ENCODE results near the gene SEMA3E. TPM values are rescaled to one million over a fixed set of nuclear protein-coding genes. Genes with fewer than 3 reads are reported as not detected.

The SEMA3E gene
- total and polyA plus RNA-seq, 9 of the 15 experiments (the other 6 are each of a cell fraction or from before 2014, with no cell fraction given) = 0.01 to 1.4 (median 0.14) TPM; not detected in 2

DNA sequence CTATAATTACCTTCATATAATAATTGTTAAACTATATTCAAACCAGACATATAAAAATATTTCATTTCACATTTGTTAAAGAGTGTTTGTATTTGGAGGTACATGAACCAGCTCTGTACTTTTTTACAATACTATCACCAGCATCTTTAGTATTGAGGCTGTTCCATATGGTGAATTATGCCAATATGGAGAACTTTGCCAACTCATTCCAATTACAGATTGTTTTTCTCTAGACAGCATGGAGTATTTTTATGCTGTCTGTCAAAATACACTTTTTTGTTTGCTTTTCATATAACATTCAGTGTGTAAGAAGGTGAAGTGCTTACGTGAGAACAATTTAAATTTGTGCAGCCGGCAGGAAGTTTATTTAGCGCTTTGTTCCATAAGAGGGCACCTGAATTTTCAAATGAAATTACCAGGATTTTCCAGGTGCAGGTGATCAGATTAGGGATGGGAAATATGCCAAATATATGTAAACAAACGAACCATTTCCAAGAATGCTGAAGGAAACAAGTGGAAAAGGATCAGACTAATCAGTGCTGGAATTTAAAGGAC is 54.9 kb downstream of the SEMA3E start:
- no peak for FAIRE-seq
- no TSS peak for BruUV-seq (replicated peaks)
- Histone ChIP-seq H3K27ac (ENCODE audit: extremely low read depth, low read depth, low read length) (no peak overlapping the region), H3K9ac (ENCODE audit: insufficient read depth in 1 of 2, low read depth in 2 of 2, low read length in 2 of 2) (no peak overlapping the region), H4K20me1 (replicated peaks; ENCODE audit: control insufficient read depth, insufficient read depth, low read length) (no peaks in the 10 kb centered on the region), H2AFZ (ENCODE audit: low read depth, low read length) (no peak overlapping the region), H3K79me2 (ENCODE audit: control insufficient read depth, insufficient read depth, low read length) (no peaks in the 10 kb centered on the region), H3K9me1 (ENCODE audit: control insufficient read depth, insufficient read depth, low read length) (no peaks in the 10 kb centered on the region), H3K27me3 (ENCODE audit: control insufficient read depth in 2 of 2, insufficient read depth in 2 of 2, low read length in 2 of 2) (no peaks in the 10 kb centered on the region), H3K36me3 (ENCODE audit: control insufficient read depth, insufficient read depth, low read length) (no peaks in the 10 kb centered on the region), H3K4me1 (replicated peaks in 1 of 2; ENCODE audit: control insufficient read depth in 2 of 2, insufficient read depth in 2 of 2, low read length in 2 of 2) (no peaks in the 10 kb centered on the region), H3K4me2 (ENCODE audit: insufficient read depth, low read length) (no peak overlapping the region), H3K9me3 (replicated peaks; ENCODE audit: control insufficient read depth, insufficient read depth, low read depth, low read length) (no peaks in the 10 kb centered on the region), H3K4me3 (no peak overlapping the region)
- in situ Hi-C loops (cut with MboI) = no loop called here
- no peak for ATAC-seq
- intact Hi-C loops (cut with micrococcal nuclease) = no loop called here
- ChIA-PET POLR2A (no interaction called here), CTCF (ENCODE audit: low intra/inter-chr PET ratio) (no interaction called here)
- DNase-seq (ENCODE audit: extremely low read depth in 1 of 4, low spot score in 3 of 4) = no peak
- no peak for TF ChIP-seq MTA3 (IDR thresholded peaks at IDR 0.05; ENCODE audit: borderline replicate concordance)
- no peak for TF ChIP-seq FOXJ3 (CRISPR knock-in tag; IDR thresholded peaks at IDR 0.05)
- TF ChIP-seq MTF1 (CRISPR knock-in tag; IDR thresholded peaks at IDR 0.05; ENCODE audit: borderline replicate concordance) = no peak
- TF ChIP-seq, protein P1, sequence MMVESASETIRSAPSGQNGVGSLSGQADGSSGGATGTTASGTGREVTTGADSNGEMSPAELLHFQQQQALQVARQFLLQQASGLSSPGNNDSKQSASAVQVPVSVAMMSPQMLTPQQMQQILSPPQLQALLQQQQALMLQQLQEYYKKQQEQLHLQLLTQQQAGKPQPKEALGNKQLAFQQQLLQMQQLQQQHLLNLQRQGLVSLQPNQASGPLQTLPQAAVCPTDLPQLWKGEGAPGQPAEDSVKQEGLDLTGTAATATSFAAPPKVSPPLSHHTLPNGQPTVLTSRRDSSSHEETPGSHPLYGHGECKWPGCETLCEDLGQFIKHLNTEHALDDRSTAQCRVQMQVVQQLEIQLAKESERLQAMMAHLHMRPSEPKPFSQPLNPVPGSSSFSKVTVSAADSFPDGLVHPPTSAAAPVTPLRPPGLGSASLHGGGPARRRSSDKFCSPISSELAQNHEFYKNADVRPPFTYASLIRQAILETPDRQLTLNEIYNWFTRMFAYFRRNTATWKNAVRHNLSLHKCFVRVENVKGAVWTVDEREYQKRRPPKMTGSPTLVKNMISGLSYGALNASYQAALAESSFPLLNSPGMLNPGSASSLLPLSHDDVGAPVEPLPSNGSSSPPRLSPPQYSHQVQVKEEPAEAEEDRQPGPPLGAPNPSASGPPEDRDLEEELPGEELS (CRISPR knock-in tag; IDR thresholded peaks at IDR 0.05; ENCODE audit: borderline replicate concordance) = no peak
- no peak for TF ChIP-seq DDX20 (tag; IDR thresholded peaks at IDR 0.05; ENCODE audit: low read depth)
- no peak for TF ChIP-seq KDM1A (IDR thresholded peaks at IDR 0.05)
- 1% methylated on average over 4 of the region's 4 CpGs for WGBS (ENCODE audit: insufficient coverage, low coverage, missing lambda C conversion rate)
